GM19455 (cell line): ENCODE results near the gene RAB6A.

ENCODE experiments used
- ATAC-seq: cut with Tn5 transposase; IDR thresholded peaks from one replicate; pipeline ENCODE4 v1.9.1; 2021; ENCODE audit not compliant: unreplicated experiment

RAB6A gene

GRCh38 chr11:73633999-73634398, 126.9 kb downstream of the RAB6A start:
- no peak for ATAC-seq

DNA sequence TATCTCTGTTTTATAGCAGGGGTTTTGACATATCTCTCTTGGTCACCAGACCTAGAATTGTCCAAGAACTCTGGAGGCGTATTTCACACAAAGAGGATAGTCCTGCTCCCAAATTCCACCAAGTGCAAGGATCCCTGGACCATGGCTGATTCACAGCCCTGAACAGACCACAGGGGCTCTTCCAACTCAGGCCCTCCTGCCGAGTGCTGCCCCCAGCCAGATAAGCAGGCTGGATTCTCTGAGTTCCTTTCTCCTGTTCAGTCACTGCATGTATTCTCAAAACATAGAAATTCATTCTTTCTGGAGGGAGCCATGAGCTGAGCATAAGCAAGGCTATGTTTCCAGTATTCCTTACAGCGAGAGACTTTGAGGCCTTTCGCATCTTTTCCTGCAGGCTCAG, 127.9 kb downstream of the RAB6A start:
- no peak for ATAC-seq

DNA sequence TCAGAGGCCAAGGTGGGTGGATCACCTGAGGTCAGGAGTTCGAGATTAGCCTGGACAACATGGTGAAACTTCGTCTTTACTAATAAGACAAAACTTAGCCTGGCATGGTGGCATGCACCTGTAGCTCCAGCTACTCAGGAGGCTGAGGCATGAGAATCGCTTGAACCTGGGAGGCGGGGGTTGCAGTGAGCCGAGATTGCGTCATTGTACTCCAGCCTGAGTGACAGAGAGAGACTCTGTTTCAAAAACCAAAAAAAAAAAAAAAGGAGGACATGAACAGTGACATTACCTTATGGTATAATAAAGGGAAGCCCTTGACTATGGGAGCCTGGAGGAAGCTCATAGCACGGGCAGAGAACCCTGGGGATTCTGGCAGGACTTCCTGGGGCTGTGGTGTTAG, 131.0 kb downstream of the RAB6A start:
- no peak for ATAC-seq

GRCh38 chr11:73625696-73626318, 135.1 kb downstream of the RAB6A start:
- no peak for ATAC-seq
